NCI-H510A (cell line): ENCODE data around the gene MBD3L1.

Experiments
- DNase-seq: peaks from one replicate; lab custom pipeline; 2025; lab: John Stamatoyannopoulos, UW

The MBD3L1 gene

DNA sequence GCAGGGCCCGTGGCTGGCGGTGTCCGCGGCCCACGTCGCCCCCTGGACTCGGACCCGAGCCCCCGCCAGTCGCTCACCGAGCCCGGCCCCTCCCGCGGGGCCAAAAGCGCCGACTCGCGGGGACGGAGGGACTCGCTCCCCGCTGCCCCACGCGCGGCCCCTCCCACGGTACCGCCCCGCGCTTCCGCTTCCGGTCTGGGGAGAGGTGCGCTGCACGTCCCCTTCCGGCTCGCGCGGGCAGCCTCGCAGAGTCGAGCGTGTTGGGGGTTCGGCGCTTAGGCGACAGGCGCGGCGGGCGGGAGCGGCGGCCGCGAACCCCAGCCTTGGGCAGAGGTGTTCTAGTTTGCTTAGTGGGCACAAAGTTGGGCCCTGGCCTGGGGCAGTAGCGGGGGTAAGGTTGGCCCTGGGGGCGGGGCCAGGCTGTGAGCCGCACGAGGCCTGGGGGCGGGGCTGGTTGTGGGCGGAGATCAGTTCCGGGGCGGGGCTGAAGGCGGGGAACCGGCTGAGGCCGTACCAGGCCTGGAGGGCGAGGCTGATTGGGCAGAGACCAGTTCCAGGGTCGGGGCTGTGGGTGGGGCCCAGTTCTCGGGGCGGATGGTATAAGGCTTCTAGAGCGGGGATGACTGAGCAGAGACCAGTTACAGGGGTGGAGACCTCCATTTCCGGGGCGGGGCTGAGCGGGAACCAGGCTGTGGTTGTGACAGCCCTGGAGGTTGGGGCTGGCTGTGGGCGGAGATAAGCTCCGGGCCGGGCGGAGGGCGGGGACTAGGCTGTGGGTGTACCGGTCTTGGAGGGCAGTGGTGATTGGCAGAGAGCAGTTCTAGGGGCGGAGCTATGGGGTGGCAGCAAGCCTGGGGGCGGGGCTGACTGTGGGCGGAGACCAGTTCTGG, at the start of gene MBD3L1, which contains the start of gene ZNF558:
MBD3L1 (plus strand) TSS at position 246 of the 890 bp plus-strand sequence. CDS start 10,302 bp downstream, outside the sequence.
ZNF558 (minus strand) TSS at position 173 of the 890 bp plus-strand sequence. CDS start 9,645 bp downstream, outside the sequence.
- no peak for DNase-seq

DNA sequence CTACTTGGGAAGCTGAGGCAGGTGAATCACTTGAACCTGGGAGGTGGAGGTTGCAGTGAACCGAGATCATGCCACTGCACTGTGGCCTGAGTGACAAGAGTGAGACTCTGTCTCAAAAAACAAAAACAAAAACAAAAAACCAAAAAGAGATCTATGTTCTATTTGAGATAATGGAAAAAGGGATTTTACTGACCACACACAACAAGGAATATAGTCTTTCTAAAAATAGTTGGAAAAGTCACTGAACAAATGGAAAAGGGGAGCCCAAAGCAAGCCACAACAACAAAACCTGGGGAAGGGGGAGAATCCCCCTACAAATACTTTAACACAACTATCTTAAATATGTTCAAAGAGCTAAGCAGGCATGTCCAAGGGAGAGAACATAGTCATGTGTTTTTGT, 37.4 kb upstream of the MBD3L1 start:
- DNase-seq = no peak

DNA sequence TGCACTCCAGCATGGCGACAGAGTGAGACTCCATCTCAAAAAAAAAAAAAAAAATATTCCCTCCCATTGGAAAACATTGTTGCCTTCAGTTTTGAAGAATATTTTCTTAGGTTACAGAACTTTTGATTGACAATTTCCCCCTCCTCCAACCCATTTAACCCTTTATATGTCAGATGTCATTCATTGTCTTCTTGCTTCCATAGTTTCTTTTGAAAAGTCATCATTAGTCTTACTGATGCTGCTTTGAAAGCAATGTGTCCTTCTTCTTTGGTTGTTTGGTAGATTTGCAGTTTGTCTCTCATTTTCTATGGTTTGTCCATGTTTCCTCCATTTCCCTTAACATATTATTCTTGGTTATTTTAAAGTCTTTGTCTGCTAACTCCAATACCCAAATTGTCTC, 25.5 kb upstream of the MBD3L1 start:
- DNase-seq = no peak

DNA sequence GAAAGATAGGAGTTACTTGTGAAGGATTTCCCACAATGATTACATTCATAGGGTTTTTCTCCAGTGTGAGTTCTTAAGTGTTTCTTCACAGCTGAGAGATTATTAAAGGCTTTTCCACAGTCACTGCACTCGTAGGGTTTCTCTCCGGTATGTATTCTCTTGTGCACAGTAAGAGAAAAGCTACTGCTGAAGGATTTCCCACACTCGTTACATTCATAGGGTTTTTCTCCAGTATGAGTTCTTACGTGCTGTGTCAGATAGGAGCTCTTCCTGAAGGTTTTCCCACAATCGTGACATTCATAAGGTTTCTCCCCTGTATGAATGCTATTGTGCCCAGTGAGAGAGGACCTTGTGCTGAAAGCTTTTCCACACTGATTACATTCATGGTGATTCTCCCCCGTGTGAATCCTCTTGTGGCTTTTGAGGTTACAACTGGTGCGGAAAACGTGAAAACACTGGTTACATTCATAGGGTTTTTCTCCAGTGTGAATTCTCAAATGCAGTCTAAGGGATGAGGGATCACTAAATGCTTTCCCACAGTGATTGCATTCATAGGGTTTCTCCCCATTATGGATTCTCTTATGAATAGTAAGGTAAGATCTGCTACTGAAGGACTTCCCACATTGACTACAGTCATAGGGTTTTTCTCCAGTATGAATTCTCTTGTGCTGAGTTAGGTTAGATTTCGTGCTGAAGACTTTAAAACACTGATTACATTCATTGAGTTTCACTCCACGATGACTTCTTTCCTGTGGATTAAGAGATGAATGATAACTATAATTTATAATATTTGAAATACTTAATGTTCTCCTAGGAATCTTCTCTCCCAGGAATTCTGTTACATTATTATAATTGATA, 20.6 kb upstream of the MBD3L1 start:
- no peak for DNase-seq

GRCh38 chr19:8814176-8814575, 18.0 kb upstream of the MBD3L1 start:
- no peak for DNase-seq

DNA sequence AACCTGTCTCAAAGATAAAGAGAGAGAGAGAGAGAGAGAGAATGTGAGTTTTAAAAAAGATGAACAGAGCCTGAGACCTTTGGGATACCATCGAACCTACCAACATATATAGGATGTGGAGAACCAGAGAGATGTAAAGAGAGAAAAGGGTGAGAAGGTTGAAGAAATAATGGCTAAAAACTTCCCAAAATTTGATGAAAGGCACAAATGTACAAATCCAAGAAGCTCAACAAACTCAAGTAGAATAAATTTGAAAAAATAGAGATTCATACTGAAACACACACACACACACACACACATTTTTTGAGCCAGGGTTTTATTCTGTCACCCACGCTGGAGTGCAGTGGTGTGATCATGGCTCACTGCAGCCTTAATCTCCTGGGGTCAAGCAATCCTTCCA, 16.4 kb upstream of the MBD3L1 start:
- no peak for DNase-seq

- DNase-seq = no peak
These were observed 11.9 kb upstream of the MBD3L1 start for GRCh38 chr19:8820234-8820633.

DNA sequence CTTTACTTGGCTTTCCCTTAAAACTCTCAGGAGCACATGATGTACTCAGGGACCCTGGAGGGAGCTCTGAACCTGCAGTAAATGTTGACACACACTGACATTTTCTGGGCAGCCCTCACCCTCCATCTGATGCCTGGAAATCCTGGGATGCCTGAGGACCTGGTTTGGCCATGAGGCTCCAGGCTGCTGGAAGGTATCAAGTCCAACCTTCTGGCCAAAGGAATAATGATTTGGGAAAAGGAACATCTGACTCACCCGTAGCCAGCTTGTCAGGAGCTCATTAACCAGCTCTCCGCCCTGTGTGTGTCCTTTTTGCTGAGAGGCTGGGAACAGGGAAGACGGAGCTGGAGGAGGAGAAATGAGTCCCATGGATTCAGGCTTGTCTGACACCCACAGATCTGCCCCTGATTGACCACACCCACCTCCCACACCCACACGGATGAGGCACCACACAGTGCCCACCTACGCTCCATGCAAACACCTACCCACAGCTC, 10.4 kb upstream of the MBD3L1 start:
- DNase-seq = no peak

- DNase-seq = no peak
These were observed 5.8 kb upstream of the MBD3L1 start for GRCh38 chr19:8826371-8826770.

- DNase-seq = no peak
These were observed 4.9 kb upstream of the MBD3L1 start for GRCh38 chr19:8827277-8827676.

- DNase-seq = no peak
These were observed 804 bp upstream of the MBD3L1 start for GRCh38 chr19:8831373-8831772.

DNA sequence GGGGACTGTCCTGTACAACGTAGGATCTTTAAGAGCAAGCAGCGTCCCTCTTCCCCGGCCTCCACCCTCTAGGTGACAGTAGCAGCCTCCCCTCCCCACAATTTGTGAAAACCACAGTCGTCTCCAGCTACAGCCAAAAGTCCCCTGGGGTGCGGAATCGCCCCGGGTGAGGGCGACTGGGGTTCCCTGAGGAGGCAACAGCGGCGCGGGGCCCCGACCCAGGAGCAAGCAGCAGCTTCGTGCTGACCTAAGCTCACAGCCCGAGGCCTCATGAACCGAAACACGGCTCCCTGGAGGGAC, 395 bp upstream of the MBD3L1 start:
- no peak for DNase-seq

- no peak for DNase-seq
These were observed 3.3 kb downstream of the MBD3L1 start for GRCh38 chr19:8835446-8835845.

DNA sequence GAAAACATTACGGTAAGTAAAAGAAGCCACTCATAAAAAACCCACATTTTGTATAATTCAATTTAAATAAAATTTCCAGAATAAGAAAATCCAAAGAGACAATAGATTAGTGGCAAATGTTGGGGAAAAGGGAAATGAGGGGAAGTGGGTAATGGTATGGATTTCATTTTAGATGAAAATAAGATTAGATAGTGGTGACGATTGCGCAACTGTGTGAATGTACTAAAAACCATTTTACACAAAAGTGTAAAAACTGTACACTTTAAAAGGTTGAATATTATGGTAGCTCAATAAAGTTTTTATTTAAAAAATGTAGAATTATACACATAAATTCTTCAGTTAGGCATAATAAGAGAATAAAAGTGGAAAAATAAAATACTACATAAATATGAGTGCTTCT, 3.7 kb downstream of the MBD3L1 start:
- DNase-seq = no peak

GRCh38 chr19:8840708-8841107, 8.5 kb downstream of the MBD3L1 start:
- DNase-seq = no peak

DNA sequence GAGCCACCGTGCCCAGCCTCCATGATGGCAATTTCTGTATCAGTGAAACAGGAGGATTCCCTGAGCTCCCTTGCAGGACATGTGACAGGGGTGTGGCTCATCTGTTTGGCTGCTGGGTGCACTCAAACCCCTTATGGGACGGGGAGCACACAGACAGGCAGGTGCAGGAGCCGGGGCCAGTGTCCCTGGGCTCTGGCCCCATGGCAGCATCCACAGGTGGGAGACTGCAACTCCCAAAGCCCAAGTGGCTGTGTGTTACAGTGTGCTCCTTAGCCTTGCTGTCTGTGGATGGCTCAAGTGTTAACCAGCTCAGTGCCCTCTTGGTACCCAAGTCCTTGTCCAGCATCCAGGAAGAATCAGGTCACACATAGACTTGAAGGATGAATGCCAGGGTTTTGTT, 14.6 kb downstream of the MBD3L1 start:
- no peak for DNase-seq

DNA sequence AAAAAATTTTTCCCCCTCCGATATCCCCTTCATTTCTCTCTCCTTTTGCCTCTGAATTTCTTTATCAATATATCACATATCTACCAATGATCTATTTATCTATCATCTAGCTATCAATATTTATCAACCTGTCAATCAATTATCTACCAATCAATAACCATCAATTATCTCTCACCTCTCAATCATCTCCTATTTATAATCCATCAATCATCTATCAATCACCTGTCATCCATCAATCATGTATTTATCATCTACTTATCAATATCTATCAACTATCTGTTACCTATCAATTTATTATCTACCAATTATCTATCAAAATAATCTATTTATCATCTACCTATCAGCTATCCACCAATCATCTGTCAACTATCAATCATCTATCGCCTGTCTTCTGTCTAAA, 17.1 kb downstream of the MBD3L1 start:
- DNase-seq = no peak

DNA sequence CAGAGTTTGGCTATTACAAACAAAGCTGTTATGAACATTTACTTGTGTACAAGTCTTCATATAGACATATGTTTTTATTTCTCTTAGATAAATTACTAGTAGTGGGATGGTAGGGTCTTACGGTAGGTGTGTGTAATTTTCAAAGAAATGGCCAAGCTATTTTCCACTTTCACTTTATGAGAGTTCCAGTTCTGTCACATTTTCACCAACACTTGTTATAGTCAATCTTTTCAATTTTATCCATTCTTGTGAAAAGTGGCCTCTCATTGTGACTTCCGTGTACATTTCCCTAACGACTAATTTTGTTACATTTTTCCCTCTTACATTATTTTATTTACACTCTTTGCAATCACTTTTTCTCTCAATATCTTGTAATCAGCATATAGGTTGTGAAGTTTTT, 18.3 kb downstream of the MBD3L1 start:
- no peak for DNase-seq

DNA sequence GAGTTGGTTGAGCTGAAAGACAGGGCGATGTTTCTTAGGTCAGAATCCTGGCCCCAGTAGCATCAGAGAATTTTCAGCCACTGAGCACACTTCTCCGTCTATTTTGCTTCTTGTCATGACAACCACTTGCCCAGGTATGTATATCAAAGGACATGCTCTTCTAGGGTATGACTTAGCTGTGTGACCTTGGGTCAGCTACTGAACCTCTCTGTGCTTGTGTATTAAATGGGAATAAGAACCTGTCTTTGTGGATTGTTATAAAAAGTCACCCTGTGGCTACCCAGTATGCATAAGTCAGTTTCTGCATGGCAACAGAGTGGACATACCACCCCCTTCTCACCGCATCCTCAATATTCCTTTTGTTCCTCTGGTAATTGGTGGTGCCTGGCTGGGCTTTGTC, 26.1 kb downstream of the MBD3L1 start:
- no peak for DNase-seq

- DNase-seq = no peak
These were observed 34.2 kb downstream of the MBD3L1 start for GRCh38 chr19:8866344-8866743.

DNA sequence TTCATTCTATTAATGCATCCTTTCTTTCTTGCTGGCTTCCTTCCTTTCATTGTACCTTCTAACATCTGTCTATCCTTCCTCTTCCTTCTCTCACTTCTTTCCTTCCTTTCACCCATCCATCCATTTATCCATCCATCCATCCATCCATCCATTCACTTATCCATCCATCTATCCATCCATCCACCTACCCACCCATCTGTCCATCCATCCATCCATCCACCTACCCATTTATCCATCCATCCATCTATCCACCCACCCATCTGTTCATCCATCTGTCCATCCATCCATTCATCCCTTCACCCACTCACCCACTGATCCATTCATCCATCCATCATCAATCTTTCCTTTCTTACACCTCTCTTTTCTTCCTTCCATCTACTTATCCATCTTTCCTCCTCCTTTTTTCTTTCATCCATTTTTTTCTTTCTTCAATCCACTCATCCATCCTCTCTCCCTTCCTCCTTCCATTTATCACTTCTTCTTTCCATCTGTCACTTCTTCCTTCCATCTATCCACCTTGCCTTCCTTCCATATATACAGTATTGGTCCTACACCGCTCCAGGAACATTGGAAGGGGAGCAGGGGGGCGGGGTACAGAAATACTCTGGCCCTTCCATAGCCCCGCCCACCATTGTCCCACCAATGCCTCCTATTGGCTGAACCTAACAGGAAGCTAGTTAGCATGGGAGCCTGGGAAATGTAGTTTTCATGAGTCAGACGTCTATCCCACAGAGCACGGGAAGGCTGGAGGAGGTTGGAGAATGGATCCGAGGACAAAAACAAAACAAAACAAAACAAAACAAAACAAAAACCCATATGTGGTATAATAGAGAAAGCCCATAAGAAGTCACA, 45.9 kb downstream of the MBD3L1 start:
- no peak for DNase-seq

DNA sequence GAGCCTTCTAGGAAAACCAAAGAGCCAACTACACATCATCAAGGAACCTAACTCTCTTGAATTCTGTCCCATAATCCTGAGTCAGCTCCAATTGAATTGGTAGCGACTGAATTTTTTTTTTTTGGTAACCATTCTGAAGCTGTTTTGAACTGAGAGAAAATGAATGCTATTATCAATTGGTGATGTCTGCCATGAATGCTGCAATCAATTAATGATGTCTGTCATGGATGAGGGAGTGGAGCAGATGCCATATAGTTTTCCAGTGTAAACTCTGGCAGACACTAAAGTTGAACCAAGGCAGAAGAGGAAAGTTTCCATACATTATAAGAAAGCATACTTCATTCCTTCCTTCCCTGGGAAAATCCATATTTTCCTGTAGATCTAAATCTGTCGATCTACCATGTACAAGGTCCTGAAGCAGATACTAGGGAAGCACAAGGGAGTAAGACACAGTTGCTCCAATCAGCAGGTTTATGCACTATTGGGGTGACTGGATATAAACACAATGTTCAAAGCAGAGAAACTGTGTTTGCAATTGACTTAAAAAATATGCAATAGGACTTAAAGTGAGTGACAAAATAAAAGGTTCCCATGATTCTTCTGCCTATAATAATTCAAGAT, 48.8 kb downstream of the MBD3L1 start:
- DNase-seq = no peak
